GM21619 (cell line): ENCODE data around the gene SLC25A33.
A peak's percentile ranks its signal among the peaks of the same experiment; 100 is the strongest.
"Not testable (repeated sequence)": the region's sequence is repeated elsewhere in the genome, so short reads cannot be mapped to it uniquely, and the experiment has no call there.

Experiments
- ATAC-seq: cut with Tn5 transposase; IDR thresholded peaks from one replicate; pipeline ENCODE4 v1.9.1; 2021; ENCODE audit not compliant: unreplicated experiment

The SLC25A33 gene

GRCh38 chr1:9538669-9539164 lies 548 bp upstream of the SLC25A33 start:
- ATAC-seq: no peak

GRCh38 chr1:9539829-9540550 lies 725 bp downstream of the SLC25A33 start:
- ATAC-seq: peak; percentile 36

DNA sequence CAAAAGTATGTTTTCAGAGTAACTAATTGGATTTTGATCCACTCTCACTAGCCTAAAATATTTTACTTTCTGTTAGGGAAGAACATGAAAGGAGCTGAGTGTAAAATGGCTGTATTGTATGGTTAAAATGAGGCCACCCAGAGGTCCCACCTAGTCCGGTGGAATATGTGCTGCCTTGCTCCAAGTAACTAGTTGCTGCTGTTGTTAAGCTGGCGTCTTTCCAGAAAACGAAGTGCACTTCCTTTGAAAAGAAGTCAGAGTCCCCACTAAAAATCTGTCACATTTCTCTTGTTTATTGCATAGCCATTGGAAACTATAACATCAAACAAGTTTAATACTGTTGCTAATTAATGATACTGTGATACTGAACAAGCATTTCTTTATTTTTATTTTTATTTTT lies 3.2 kb downstream of the SLC25A33 start:
- no peak for ATAC-seq

- no peak for ATAC-seq
These were observed 5.7 kb downstream of the SLC25A33 start for GRCh38 chr1:9544926-9545325.

GRCh38 chr1:9549955-9550546 lies 10.8 kb downstream of the SLC25A33 start:
- ATAC-seq: no peak

DNA sequence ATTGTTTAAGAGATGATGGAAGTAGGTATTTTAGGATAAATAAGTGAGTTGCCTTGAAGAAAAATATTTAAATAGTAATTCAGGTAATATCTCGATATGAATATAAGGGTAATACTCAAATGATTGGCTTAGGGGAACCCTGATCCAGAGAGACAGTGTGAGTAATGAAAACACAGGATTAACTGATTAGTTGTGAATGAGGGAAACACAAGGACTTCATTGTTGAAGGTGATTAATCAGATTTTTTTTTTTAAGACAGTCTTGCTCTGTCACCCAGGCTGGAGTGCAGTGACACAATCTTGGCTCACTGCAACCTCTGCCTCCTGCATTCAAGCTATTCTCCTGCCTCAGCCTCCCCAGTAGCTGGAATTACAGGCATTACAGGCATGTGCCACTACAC lies 12.7 kb downstream of the SLC25A33 start:
- ATAC-seq: no peak

GRCh38 chr1:9553736-9554144 lies 14.5 kb downstream of the SLC25A33 start:
- no peak for ATAC-seq

GRCh38 chr1:9555942-9556341 lies 16.7 kb downstream of the SLC25A33 start:
- no peak for ATAC-seq

GRCh38 chr1:9557624-9558023 lies 18.4 kb downstream of the SLC25A33 start:
- no peak for ATAC-seq

DNA sequence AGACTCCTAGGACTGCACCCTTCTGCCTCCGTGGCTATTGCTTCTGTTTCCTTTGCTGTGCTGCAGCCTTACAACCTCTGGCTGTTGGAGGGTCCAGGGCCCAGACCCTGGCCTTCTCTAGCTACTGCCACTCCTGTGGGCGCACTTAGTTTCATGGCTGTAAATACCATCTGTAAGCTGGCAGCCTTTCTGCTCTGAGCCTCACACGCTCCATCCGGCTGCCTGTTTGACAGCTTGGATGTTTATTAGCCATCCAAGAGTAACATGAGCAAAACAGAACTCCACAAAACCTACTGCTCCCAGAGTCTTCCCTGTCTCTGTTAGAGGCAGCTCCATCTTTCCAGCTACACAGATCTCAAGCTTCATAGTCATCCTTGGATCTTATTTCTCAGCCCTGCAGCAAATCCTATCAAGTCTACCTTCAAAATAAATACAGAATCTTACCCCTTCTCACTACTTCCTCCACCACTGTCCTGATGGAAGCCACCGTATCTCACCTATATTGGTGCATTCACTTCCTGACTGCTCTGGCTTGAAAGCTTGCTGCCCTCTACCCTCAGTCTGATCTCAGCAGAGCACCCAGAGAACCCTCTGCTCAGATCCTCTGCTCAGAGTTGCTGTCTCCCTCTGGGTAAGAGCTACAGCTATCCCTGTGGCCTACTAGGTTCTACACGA lies 19.1 kb downstream of the SLC25A33 start:
- ATAC-seq: no peak

- no peak for ATAC-seq
These were observed 19.8 kb downstream of the SLC25A33 start for GRCh38 chr1:9558946-9559545.

DNA sequence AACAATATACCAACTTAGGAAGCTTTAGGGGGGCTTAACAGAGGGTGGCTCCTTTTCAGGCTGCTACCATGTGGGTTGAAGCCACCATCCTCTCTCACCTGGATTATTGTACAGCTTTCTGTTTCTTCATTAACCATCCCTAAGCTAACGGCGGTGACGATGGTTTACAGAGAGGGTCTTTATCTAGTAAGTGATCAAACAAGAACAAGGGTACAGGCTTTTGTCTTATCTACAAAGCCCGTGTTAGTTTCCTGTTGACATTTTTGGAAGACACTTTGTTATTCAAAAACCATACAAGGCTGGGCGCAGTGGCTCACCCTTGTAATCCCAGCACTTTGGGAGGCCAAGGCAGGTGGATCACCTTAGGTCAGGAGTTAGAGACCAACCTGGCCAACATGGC lies 20.4 kb downstream of the SLC25A33 start:
- ATAC-seq: no peak

DNA sequence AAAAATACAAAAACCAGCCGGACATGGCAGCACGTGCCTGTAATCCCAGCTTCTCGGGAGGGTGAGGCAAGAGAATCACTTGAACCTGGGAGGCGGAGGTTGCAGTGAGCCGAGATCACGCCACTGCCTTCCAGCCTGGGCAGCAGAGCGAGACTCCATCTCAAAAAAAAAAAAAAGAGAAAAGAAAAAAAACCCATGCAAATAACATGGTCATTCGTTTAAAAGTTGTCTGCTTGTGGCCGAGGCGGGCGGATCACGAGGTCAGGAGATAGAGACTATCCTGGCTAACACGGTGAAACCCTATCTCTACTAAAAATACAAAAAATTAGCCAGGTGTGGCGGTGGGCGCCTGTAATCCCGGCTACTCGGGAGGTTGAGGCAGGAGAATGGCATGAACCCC lies 20.8 kb downstream of the SLC25A33 start:
- ATAC-seq: not testable (repeated sequence)

DNA sequence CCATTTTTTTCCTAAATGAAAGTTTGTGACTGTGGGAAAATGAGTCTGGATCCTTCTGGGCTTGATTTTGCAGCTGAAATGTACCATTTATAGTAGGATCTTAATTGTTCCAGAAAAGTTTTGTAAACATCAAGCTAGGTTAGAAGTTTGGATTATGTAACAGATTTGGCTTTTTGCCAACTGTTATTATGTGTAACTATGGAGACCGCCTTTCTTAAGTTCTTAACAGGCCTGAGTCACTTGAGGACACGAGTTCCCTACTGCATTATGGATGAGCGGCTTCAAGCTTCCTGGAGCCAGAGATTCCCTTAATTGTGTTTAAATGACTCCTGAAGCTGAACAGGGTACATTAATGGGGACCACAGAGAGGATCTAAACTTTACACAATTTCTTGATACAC lies 22.2 kb downstream of the SLC25A33 start:
- no peak for ATAC-seq

GRCh38 chr1:9569267-9569666 lies 30.0 kb downstream of the SLC25A33 start:
- ATAC-seq: no peak

- not testable (repeated sequence) for ATAC-seq
These were observed 31.7 kb downstream of the SLC25A33 start for GRCh38 chr1:9570886-9571529.

- no peak for ATAC-seq
These were observed 34.5 kb downstream of the SLC25A33 start for GRCh38 chr1:9573723-9574122.

- no peak for ATAC-seq
These were observed 36.2 kb downstream of the SLC25A33 start for GRCh38 chr1:9575486-9575885.

GRCh38 chr1:9576903-9577302 lies 37.6 kb downstream of the SLC25A33 start:
- ATAC-seq: no peak

DNA sequence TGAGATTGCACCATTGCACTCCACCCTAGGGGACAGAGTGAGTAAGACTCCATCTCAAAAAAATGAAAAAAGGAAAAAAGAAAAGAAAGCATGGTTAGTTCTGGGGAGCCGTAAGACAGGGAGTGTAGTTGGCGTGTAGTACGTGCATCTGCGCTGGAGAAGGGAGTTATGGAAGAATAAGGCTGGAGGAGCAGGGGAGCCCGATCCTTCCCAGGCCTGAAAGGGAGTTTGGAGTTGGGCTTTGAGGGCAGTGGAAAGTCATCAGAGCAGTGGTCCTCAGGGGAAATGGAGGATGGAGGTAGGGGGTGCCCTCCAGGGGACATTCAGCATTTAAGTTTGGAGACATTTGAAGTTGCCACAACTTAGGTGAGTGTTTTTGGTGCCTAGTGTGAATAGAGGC lies 38.2 kb downstream of the SLC25A33 start:
- no peak for ATAC-seq

GRCh38 chr1:9580942-9581341 lies 41.7 kb downstream of the SLC25A33 start:
- ATAC-seq: no peak
